Naive thymus-derived CD4-positive, alpha-beta T cell (primary cell): ENCODE data around the gene HES7. TPM values are rescaled to one million over a fixed set of nuclear protein-coding genes. Genes with fewer than 3 reads are reported as not detected.

Experiments used
- ATAC-seq: fragments of 150-1000 bp; cut with Tn5 transposase; 2 replicates; pipeline ENCODE4 v1.10.0; 2021; ENCODE audit warnings: mild to moderate bottlenecking, moderate library complexity
- CTCF ChIA-PET: fragments of 350-600 bp; sonication (Branson Sonifier 250); formaldehyde crosslinking; loops from one replicate; lab custom pipeline; 2021; ENCODE audit warnings: antibody characterized with exemption; lab: Charles Lee
- POLR2A ChIA-PET: fragments of 350-600 bp; sonication (Branson Sonifier 250); formaldehyde crosslinking; loops from one replicate; lab custom pipeline; 2021; ENCODE audit warnings: antibody characterized with exemption, inconsistent platforms; lab: Charles Lee
- DNase-seq, 9 donors: peaks; one replicate each; pipeline versions ENCODE4 v3.0.0 to v3.0.0-alpha.2; 2020 to 2022; ENCODE audit warnings: mixed read lengths in 1 of 9
- H3K27ac ChIP-seq: one replicate; pipeline ENCODE4 v1.7.0; 2013; ENCODE audit warnings: mild to moderate bottlenecking, low read depth, low read length, moderate library complexity
- H3K27me3 ChIP-seq, 2 donors: one replicate each; pipeline ENCODE4 v1.7.0; 2013; ENCODE audit warnings: low read length in 2 of 2, mild to moderate bottlenecking in 2 of 2, moderate library complexity in 2 of 2; ENCODE audit not compliant: control insufficient read depth in 2 of 2, insufficient read depth in 2 of 2
- H3K36me3 ChIP-seq, 3 experiments: 1 replicate in 2 of 3; 2 replicates in 1 of 3; pipeline ENCODE4 v1.7.0; 2013; ENCODE audit warnings: low read length in 3 of 3, mild to moderate bottlenecking in 3 of 3, moderate library complexity in 1 of 3; ENCODE audit not compliant: insufficient read depth in 3 of 3, control insufficient read depth in 2 of 3
- H3K4me1 ChIP-seq, 2 donors: one replicate each; pipeline ENCODE4 v1.7.0; 2013; ENCODE audit warnings: low read length in 2 of 2, mild to moderate bottlenecking in 2 of 2, moderate library complexity in 1 of 2; ENCODE audit not compliant: control insufficient read depth in 2 of 2, insufficient read depth in 2 of 2
- H3K4me3 ChIP-seq: 2 replicates; pipeline ENCODE4 v1.7.0; 2013; ENCODE audit warnings: mild to moderate bottlenecking, low read length
- H3K9me3 ChIP-seq, 3 experiments: 1 replicate in 2 of 3; 2 replicates in 1 of 3; pipeline ENCODE4 v1.7.0; 2013; ENCODE audit warnings: low read length in 3 of 3; ENCODE audit not compliant: control insufficient read depth in 2 of 3
- H3K27ac Mint-ChIP-seq, 9 donors: one replicate each; pipeline ENCODE4 v1.8.0; 2020 to 2022; ENCODE audit warnings: mixed read lengths in 9 of 9, mild to moderate bottlenecking in 8 of 9, moderate library complexity in 5 of 9, inconsistent platforms in 2 of 9
- H3K27me3 Mint-ChIP-seq, 5 donors: one replicate each; pipeline ENCODE4 v1.8.0; 2021 to 2022; ENCODE audit warnings: mixed read lengths in 5 of 5, mild to moderate bottlenecking in 1 of 5
- H3K36me3 Mint-ChIP-seq, 5 donors: one replicate each; pipeline ENCODE4 v1.8.0; 2020 to 2022; ENCODE audit warnings: mixed read lengths in 5 of 5, mild to moderate bottlenecking in 3 of 5, inconsistent platforms in 1 of 5
- H3K4me1 Mint-ChIP-seq, 7 donors: one replicate each; pipeline ENCODE4 v1.8.0; 2020 to 2022; ENCODE audit warnings: mixed read lengths in 7 of 7, mild to moderate bottlenecking in 3 of 7, inconsistent platforms in 1 of 7
- H3K4me3 Mint-ChIP-seq, 10 donors: one replicate each; pipeline ENCODE4 v1.8.0; 2020 to 2022; ENCODE audit warnings: mild to moderate bottlenecking in 10 of 10, mixed read lengths in 10 of 10, moderate library complexity in 6 of 10, inconsistent platforms in 2 of 10
- H3K9me3 Mint-ChIP-seq, 11 donors: one replicate each; pipeline ENCODE4 v1.8.0; 2020 to 2022; ENCODE audit warnings: mixed read lengths in 11 of 11, mild to moderate bottlenecking in 4 of 11, inconsistent platforms in 1 of 11, moderate library complexity in 1 of 11
- intact Hi-C, 2 donors: fragments of 100-400 bp; cut with micrococcal nuclease; formaldehyde crosslinking; loops; one replicate each; pipeline ENCODE4 v1.15.1; 2023
- polyA plus RNA-seq, 2 donors: library from polyadenylated mRNA; unstranded; fragments of 300-500 nt; fragmentation: Illumina TruSeq; gene quantifications; one replicate each; pipeline ENCODE4 v1.2.3, GENCODE V29; 2021
- total RNA-seq, 6 experiments: library from RNA in 5 of 6; stranded (reverse) in 5 of 6; gene quantifications; 1 replicate in 5 of 6; 2 replicates in 1 of 6; pipeline ENCODE4 v1.2.3 and lab custom pipeline; 2021 to 2026

Gene HES7
- total and polyA plus RNA-seq, 7 experiments from 2014 or later = 0.22 to 0.98 (median 0.41) TPM; not detected in 2

DNA sequence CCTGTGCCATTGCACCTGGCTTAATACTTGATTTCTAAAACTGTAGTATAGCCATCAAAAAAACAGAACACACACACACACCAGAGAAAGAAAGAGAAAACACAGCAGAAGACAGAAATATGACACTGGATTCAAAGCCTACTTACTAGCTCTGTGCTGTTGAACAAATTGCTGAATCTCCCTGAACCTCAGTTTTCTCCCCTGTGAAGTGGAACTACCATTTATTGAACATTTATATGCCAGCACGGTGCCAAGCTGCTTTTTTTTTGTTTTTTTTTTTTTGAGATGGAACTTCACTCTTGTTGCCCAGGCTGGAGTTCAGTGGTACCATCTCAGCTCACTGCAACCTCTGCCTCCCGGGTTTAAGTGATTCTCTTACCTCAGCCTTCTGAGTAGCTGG is 23.1 kb downstream of the HES7 start:
- no peaks in the 10 kb centered on the region for H3K9me3 ChIP-seq
- DNase-seq (no peak), ATAC-seq (no peak)
- H3K4me1 Mint-ChIP-seq = peaks cover 0 to 7% (median 0%) of the 10 kb centered on the region in 7 donors
- no peaks in the 10 kb centered on the region for H3K9me3 Mint-ChIP-seq
- H3K4me1 ChIP-seq = no peaks in the 10 kb centered on the region
- ChIA-PET POLR2A (interaction anchor here (1.2 to 2.2 kb wide), 2 partner anchors 9 to 10 kb away, joined by 3 to 6 read pairs; no protein-coding TSS in a partner anchor), CTCF (interaction anchor here (0.7 to 2.4 kb wide), 8 partner anchors 9 to 146 kb away, joined by 3 to 13 read pairs (median 4); no protein-coding TSS in a partner anchor)
- H3K36me3 Mint-ChIP-seq = no peaks in the 10 kb centered on the region
- H3K4me3 ChIP-seq = no peak overlapping the region
- H3K27ac ChIP-seq = no peak overlapping the region
- no peaks in the 10 kb centered on the region for H3K36me3 ChIP-seq
- H3K27me3 Mint-ChIP-seq = peaks cover 0 to 16% (median 0%) of the 10 kb centered on the region in 5 donors
- H3K27ac Mint-ChIP-seq = no peak overlapping the region
- no peak overlapping the region for H3K4me3 Mint-ChIP-seq
- H3K27me3 ChIP-seq = no peaks in the 10 kb centered on the region
- intact Hi-C loops = no loop called here

- H3K4me1 Mint-ChIP-seq = peaks cover 0 to 10% (median 3%) of the 10 kb centered on the region in 7 donors
- H3K4me1 ChIP-seq = peaks cover 0 to under 1% of the 10 kb centered on the region in 2 donors
- no peaks in the 10 kb centered on the region for H3K36me3 Mint-ChIP-seq
- peaks cover 0 to 23% (median 0%) of the 10 kb centered on the region in 5 donors for H3K27me3 Mint-ChIP-seq
- H3K9me3 Mint-ChIP-seq = no peaks in the 10 kb centered on the region
- H3K9me3 ChIP-seq = no peaks in the 10 kb centered on the region
- no peak overlapping the region for H3K27ac ChIP-seq
- H3K4me3 Mint-ChIP-seq = no peak overlapping the region
- DNase-seq (no peak), ATAC-seq (no peak)
- H3K27me3 ChIP-seq = no peaks in the 10 kb centered on the region
- H3K27ac Mint-ChIP-seq = peak overlapping the region in 1 of 9 donors; percentile 62
- ChIA-PET POLR2A (interaction anchor here (0.5 to 2.2 kb wide), 2 partner anchors 10 to 397 kb away, joined by 3 to 6 read pairs; no protein-coding TSS in a partner anchor), CTCF (interaction anchor here (0.9 to 2.4 kb wide), 5 partner anchors 8 to 19 kb away, joined by 3 to 13 read pairs (median 4); no protein-coding TSS in a partner anchor)
- no peak overlapping the region for H3K4me3 ChIP-seq
- no peaks in the 10 kb centered on the region for H3K36me3 ChIP-seq
- intact Hi-C loops = no loop called here
Observed at GRCh38 chr17:8100111-8100510, 23.8 kb downstream of the HES7 start.

DNA sequence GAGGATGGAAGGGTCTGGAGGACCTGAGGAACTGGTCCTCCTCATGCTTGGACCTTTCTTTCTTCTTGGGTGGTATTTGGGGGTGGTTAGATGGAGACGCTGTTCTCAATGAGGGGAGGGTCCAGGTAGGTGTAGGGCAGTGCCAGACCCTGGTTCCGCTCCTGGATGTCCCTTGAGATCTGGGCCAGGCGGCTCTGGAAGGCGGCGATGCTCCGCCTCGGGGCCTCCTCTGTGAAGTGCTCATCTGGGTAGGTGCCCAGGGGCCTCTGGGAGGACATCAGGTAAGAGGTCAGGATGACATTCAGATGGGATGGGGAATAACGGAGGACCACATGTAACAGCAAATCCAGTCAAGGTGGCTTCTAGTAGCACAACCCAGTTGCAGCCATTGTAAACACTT is 27.4 kb downstream of the HES7 start:
- no peak overlapping the region for H3K4me3 ChIP-seq
- H3K9me3 ChIP-seq = no peaks in the 10 kb centered on the region
- H3K36me3 Mint-ChIP-seq = no peaks in the 10 kb centered on the region
- peaks cover 6 to 24% (median 15%) of the 10 kb centered on the region in 7 donors for H3K4me1 Mint-ChIP-seq
- intact Hi-C loops = no loop called here
- peak overlapping the region in 1 of 9 donors; percentile 46 for H3K27ac Mint-ChIP-seq
- ChIA-PET CTCF (interaction anchor here (1.2 kb wide), 1 partner anchor 23 kb away, joined by 4 read pairs; no protein-coding TSS in a partner anchor), POLR2A (interaction anchor here (0.7 to 1.1 kb wide), 4 partner anchors 9 to 17 kb away, joined by 3 read pairs; no protein-coding TSS in a partner anchor)
- peak overlapping the region in 1 of 10 donors; percentile 16 for H3K4me3 Mint-ChIP-seq
- DNase-seq = no peak
- peaks cover 5 to 13% of the 10 kb centered on the region in 2 donors for H3K4me1 ChIP-seq
- no peaks in the 10 kb centered on the region for H3K36me3 ChIP-seq
- no peaks in the 10 kb centered on the region for H3K27me3 ChIP-seq
- no peaks in the 10 kb centered on the region for H3K9me3 Mint-ChIP-seq
- no peak for ATAC-seq
- peaks cover 0 to 34% (median under 1%) of the 10 kb centered on the region in 5 donors for H3K27me3 Mint-ChIP-seq
- H3K27ac ChIP-seq = no peak overlapping the region

DNA sequence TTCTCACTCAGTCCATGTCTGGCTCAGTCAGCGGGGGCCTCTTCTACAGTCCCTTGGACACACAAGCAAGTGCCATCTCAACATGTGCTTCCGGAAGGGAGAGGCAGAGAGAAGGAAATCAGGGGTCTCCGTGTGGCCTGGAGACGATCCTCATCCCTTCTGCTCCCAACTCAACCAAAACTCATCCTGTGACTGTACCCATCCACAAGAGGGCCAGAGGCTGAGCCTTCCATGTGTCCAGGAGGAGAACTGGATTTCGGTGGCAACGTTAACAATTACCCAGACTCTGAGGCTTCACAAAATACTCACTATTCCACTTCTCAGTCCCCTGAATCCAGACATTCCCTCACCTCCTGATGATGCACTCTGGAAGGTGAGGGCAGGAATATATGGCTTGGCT is 28.5 kb downstream of the HES7 start:
- Mint-ChIP-seq H3K4me1 (peaks cover 6 to 24% (median 15%) of the 10 kb centered on the region in 7 donors), H3K27ac (peak overlapping the region in 2 of 9 donors; percentile 48 to 77), H3K27me3 (peaks cover 0 to 43% (median 4%) of the 10 kb centered on the region in 5 donors), H3K9me3 (no peaks in the 10 kb centered on the region), H3K4me3 (peak overlapping the region in 1 of 10 donors; percentile 92), H3K36me3 (no peaks in the 10 kb centered on the region)
- ChIA-PET POLR2A (no interaction called here), CTCF (interaction anchor here (1.2 to 13.4 kb wide), 2 partner anchors 19 to 24 kb away, joined by 4 to 248 read pairs; partner anchors contain the start of gene ALOXE3)
- H3K9me3 ChIP-seq = no peaks in the 10 kb centered on the region
- intact Hi-C loops = loop anchor here in 1 of 2 donors (2.0 kb wide), 1 partner anchor 61 kb away; no protein-coding TSS in a partner anchor
- DNase-seq (no peak), ATAC-seq (no peak)
- H3K4me1 ChIP-seq = peaks cover 5 to 13% of the 10 kb centered on the region in 2 donors
- H3K27ac ChIP-seq = no peak overlapping the region
- H3K4me3 ChIP-seq = no peak overlapping the region
- no peaks in the 10 kb centered on the region for H3K36me3 ChIP-seq
- H3K27me3 ChIP-seq = no peaks in the 10 kb centered on the region

DNA sequence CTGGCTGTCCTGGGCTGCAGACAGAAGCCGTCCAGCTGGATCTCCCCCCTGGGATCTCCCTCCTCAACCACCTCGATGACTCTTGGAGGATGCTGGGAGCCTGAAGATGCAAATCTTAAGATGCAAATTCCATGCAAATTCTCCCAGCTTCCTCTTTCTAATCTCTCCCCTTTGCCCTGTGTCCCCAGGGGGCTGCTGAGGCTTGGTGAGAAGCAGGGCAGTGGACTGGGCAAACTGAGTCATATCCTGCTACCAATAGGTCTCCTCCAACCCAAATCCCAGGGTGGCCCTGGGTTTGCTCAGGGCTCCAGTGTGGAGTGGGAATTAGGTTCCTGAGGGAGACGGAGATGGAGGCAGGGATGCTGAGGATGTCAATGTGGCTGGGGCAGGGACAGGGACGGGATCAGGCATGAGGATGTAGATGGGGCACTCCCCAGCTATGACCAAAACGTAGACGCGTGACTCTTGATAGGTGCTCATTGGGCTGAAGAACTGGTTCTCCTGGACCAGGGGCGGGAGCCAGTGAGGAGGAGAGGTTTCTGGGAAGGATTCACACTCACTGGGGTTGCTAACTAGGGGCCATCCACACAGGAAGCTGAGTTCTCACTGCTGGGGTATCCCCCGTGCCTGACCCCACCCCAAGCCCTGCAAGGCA is 32.7 kb downstream of the HES7 start:
- ChIA-PET POLR2A (interaction anchor here (0.6 to 1.4 kb wide), 4 partner anchors 10 to 217 kb away, joined by 3 to 7 read pairs (median 4); no protein-coding TSS in a partner anchor), CTCF (interaction anchor here (0.7 to 13.4 kb wide), 6 partner anchors 7 to 205 kb away, joined by 3 to 248 read pairs (median 4); partner anchors contain the start of gene ALOXE3)
- Histone ChIP-seq H3K4me1 (peaks cover 5 to 13% of the 10 kb centered on the region in 2 donors), H3K36me3 (no peaks in the 10 kb centered on the region), H3K27ac (no peak overlapping the region), H3K9me3 (no peaks in the 10 kb centered on the region), H3K4me3 (no peak overlapping the region), H3K27me3 (peaks cover 0 to 5% of the 10 kb centered on the region in 2 donors)
- Mint-ChIP-seq H3K27ac (no peak overlapping the region), H3K9me3 (no peaks in the 10 kb centered on the region), H3K36me3 (no peaks in the 10 kb centered on the region), H3K4me1 (peaks cover 6 to 17% (median 15%) of the 10 kb centered on the region in 7 donors), H3K4me3 (no peak overlapping the region), H3K27me3 (peaks cover 4 to 49% (median 21%) of the 10 kb centered on the region in 5 donors)
- DNase-seq (no peak), ATAC-seq (no peak)
- intact Hi-C loops = no loop called here

GRCh38 chr17:8089728-8090127 is 34.2 kb downstream of the HES7 start:
- peaks cover 0 to 5% of the 10 kb centered on the region in 2 donors for H3K27me3 ChIP-seq
- no peak overlapping the region for H3K4me3 ChIP-seq
- intact Hi-C loops = no loop called here
- no peaks in the 10 kb centered on the region for H3K9me3 Mint-ChIP-seq
- H3K4me1 ChIP-seq = peaks cover 5 to 9% of the 10 kb centered on the region in 2 donors
- no peak overlapping the region for H3K4me3 Mint-ChIP-seq
- H3K36me3 ChIP-seq = no peaks in the 10 kb centered on the region
- H3K4me1 Mint-ChIP-seq = peaks cover 6 to 10% (median 8%) of the 10 kb centered on the region in 7 donors
- ChIA-PET POLR2A (interaction anchor here (1.1 to 1.2 kb wide), 2 partner anchors 12 to 21 kb away, joined by 3 read pairs; no protein-coding TSS in a partner anchor), CTCF (interaction anchor here (0.5 to 13.4 kb wide), 4 partner anchors 16 to 755 kb away, joined by 3 to 248 read pairs (median 4); partner anchors contain the start of gene ALOXE3)
- H3K9me3 ChIP-seq = no peaks in the 10 kb centered on the region
- H3K27me3 Mint-ChIP-seq = peaks cover 4 to 38% (median 21%) of the 10 kb centered on the region in 5 donors
- no peak overlapping the region for H3K27ac ChIP-seq
- ATAC-seq = no peak
- peak overlapping the region in 1 of 9 donors; percentile 23 for H3K27ac Mint-ChIP-seq
- no peaks in the 10 kb centered on the region for H3K36me3 Mint-ChIP-seq
- DNase-seq = no peak
